ENCODE measurements around the gene GALNT8. TPM values are rescaled to one million over a fixed set of nuclear protein-coding genes. Genes with fewer than 3 reads are reported as not detected.

Gene GALNT8
- total and polyA plus RNA-seq, 2 of the 8 experiments (the other 6 are each of a cell fraction or from before 2014, with no cell fraction given), result 4.7 to 8.3 TPM

DNA sequence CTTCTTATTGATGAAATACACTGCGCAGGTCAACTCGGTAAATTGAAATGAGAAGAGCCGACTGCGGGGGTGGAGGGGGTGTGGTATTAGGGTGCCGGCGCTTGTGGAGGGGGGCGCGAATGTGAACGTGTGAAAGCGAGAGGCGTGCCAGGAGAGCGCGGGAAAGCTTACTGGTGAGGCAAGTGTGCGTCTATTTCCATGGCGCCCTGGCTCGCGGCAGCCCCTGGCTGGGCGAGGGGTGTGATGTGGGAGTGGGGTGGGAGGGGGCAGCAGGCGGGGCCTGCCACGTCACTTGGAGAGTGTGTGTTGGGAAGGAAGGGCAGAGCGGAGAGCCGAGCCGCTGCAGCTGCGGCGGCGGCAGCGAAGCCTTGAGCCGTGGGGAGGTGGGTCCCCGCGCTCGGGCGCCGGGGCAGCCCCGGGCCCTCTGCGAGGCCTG lies 88.8 kb downstream of the GALNT8 start:
- CTCF ChIA-PET (ENCODE audit: partially characterized antibody), result interaction anchor here (1.7 kb wide), 1 partner anchor 49 kb away, joined by 6 read pairs; no protein-coding TSS in a partner anchor
- no peaks in the 10 kb centered on the region for H3K36me3 ChIP-seq (ENCODE audit: control insufficient read depth in 2 of 4, insufficient read depth in 4 of 4, low read length in 3 of 4)
- no peak overlapping the region for H3K14ac ChIP-seq (ENCODE audit: insufficient read length)
- H2BK20ac ChIP-seq (ENCODE audit: low read length), result no peak overlapping the region
- H3K79me1 ChIP-seq (ENCODE audit: low read depth, low read length), result no peaks in the 10 kb centered on the region
- peaks cover 7% of the 10 kb centered on the region; the same call in 1 of the 2 replicates for H3K23me2 ChIP-seq (ENCODE audit: low read depth, low read length)
- DNase-seq (ENCODE audit: low read depth in 1 of 2, low spot score in 2 of 2) (peak; percentile 36 to 71), FAIRE-seq (no peak)
- POLR2A ChIA-PET (ENCODE audit: partially characterized antibody), result interaction anchor here (0.8 to 1.2 kb wide), 2 partner anchors 11 to 235 kb away, joined by 4 read pairs; partner anchors contain the start of gene KCNA5
- no peak overlapping the region for H2AK5ac ChIP-seq (ENCODE audit: low read depth, low read length)
- H3K4me1 ChIP-seq (replicated peaks in 1 of 4; ENCODE audit: control insufficient read depth in 3 of 4, insufficient read depth in 4 of 4, low read length in 3 of 4), result peaks cover 0 to 4% (median 1%) of the 10 kb centered on the region in 4 experiments; a peak in 3 of 7 replicates
- peak overlapping the region; percentile 70 to 94 for H3K4me2 ChIP-seq (ENCODE audit: insufficient read depth in 1 of 2, low read depth in 2 of 2, low read length in 2 of 2)
- peak overlapping the region in 2 of 4 experiments; percentile 14 to 25; a peak in 4 of 7 replicates for H3K9ac ChIP-seq (replicated peaks in 1 of 4; ENCODE audit: extremely low read depth in 1 of 4, low read depth in 3 of 4, low read length in 3 of 4)
- no peak overlapping the region for H3K56ac ChIP-seq (replicated peaks; ENCODE audit: insufficient read length, low read depth, low read length)
- H2BK120ac ChIP-seq (replicated peaks; ENCODE audit: low read depth, low read length), result no peak overlapping the region
- H3K27me3 ChIP-seq (replicated peaks in 1 of 4; ENCODE audit: control insufficient read depth in 3 of 4, extremely low read depth in 1 of 4, insufficient read depth in 3 of 4, low read length in 3 of 4), result peaks cover 18 to 54% (median 40%) of the 10 kb centered on the region in 4 experiments
- H3K27ac ChIP-seq (ENCODE audit: low read depth, low read length), result no peak overlapping the region
- WGBS, 2 experiments (ENCODE audit: extremely low coverage in 1 of 2, insufficient coverage in 1 of 2, insufficient read length in 1 of 2, insufficient replicate concordance in 2 of 2, low coverage in 1 of 2, low lambda C conversion rate in 2 of 2, missing lambda C conversion rate in 1 of 2), result 5% methylated on average over 15 of the region's 35 CpGs; no CpG with 5 or more reads in 1 of the 2 experiments
- peak overlapping the region; percentile 48 to 70 (median 58) for H3K4me3 ChIP-seq (ENCODE audit: extremely low read depth in 1 of 4, insufficient read depth in 2 of 4, low read depth in 3 of 4, low read length in 4 of 4)
- no peak overlapping the region for H2BK5ac ChIP-seq (ENCODE audit: low read depth, low read length)
- no peak overlapping the region for H2BK12ac ChIP-seq (ENCODE audit: low read depth, low read length)
- H2AFZ ChIP-seq (ENCODE audit: low read length), result no peak overlapping the region; the same call in 1 of the 2 replicates
- H4K91ac ChIP-seq (replicated peaks; ENCODE audit: insufficient read length, low read length), result no peak overlapping the region
- peak overlapping the region; percentile 86 for H4K8ac ChIP-seq (ENCODE audit: extremely low read depth, insufficient read depth, low read length)
- H3K23ac ChIP-seq (ENCODE audit: insufficient read length), result no peak overlapping the region
- H3K18ac ChIP-seq (ENCODE audit: extremely low read depth, low read length), result no peak overlapping the region
- H4K20me1 ChIP-seq (replicated peaks in 1 of 2; ENCODE audit: control insufficient read depth in 1 of 2, insufficient read depth in 2 of 2, low read length in 2 of 2), result peaks cover 0 to 6% of the 10 kb centered on the region in 2 experiments
- no peak overlapping the region for H2BK15ac ChIP-seq (ENCODE audit: low read length)
- no peaks in the 10 kb centered on the region for H3K9me3 ChIP-seq (ENCODE audit: insufficient read depth in 2 of 2, low read depth in 1 of 2, low read length in 1 of 2)
- no peak overlapping the region for H4K5ac ChIP-seq (ENCODE audit: insufficient read length, low read depth, low read length)
- H3K4ac ChIP-seq (replicated peaks; ENCODE audit: insufficient read length, low read depth, low read length), result no peak overlapping the region
- no peaks in the 10 kb centered on the region for H3K79me2 ChIP-seq (ENCODE audit: control insufficient read depth in 1 of 2, insufficient read depth in 2 of 2, low read length in 2 of 2)
- TF ChIP-seq FOSL1 (IDR thresholded peaks at IDR 0.05; ENCODE audit: insufficient read depth, low read depth, low read length), result no peak
- TF ChIP-seq ASH2L (IDR thresholded peaks at IDR 0.05; ENCODE audit: low read length), result no peak
- TF ChIP-seq, protein P1, sequence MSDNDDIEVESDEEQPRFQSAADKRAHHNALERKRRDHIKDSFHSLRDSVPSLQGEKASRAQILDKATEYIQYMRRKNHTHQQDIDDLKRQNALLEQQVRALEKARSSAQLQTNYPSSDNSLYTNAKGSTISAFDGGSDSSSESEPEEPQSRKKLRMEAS (IDR thresholded peaks at IDR 0.05), result peak; percentile 95
- TF ChIP-seq POLR2AphosphoS5 (IDR thresholded peaks at IDR 0.05; ENCODE audit: low read depth, low read length), result 0 out of 2 replicates have a peak, but pooled peaks have one; percentile 46
- no peak; a peak in 1 of 3 replicates for TF ChIP-seq POLR2A (IDR thresholded peaks at IDR 0.05; ENCODE audit: control extremely low read depth in 1 of 2, low read depth in 2 of 2, low read length in 2 of 2)
- TF ChIP-seq SAP30 (IDR thresholded peaks at IDR 0.05; ENCODE audit: insufficient read depth, insufficient replicate concordance, low read length), result no peak
- TF ChIP-seq CEBPB (IDR thresholded peaks at IDR 0.05; ENCODE audit: low read depth, low read length), result no peak
- TF ChIP-seq SIX5 (IDR thresholded peaks at IDR 0.05; ENCODE audit: low read depth, low read length), result no peak
- no peak for TF ChIP-seq GABPA (IDR thresholded peaks at IDR 0.05; ENCODE audit: borderline replicate concordance, insufficient read depth, low read length)
- 0 out of 2 replicates have a peak, but pooled peaks have one; percentile 28 for TF ChIP-seq TAF1 (IDR thresholded peaks at IDR 0.05; ENCODE audit: low read depth, low read length)
- no peak for TF ChIP-seq SP2 (IDR thresholded peaks at IDR 0.05; ENCODE audit: low read length)
- peak; percentile 74 for TF ChIP-seq CREB1 (IDR thresholded peaks at IDR 0.05)
- TF ChIP-seq TEAD4 (IDR thresholded peaks at IDR 0.05; ENCODE audit: low read depth, low read length), result no peak
- TF ChIP-seq SP4 (IDR thresholded peaks at IDR 0.05; ENCODE audit: low read length), result no peak

Data from H1 (cell line).